Measurements from ENCODE around the gene DCAF4. TPM values are rescaled to one million over a fixed set of nuclear protein-coding genes. Genes with fewer than 3 reads are reported as not detected.

The DCAF4 gene
- total and polyA plus RNA-seq, 2 donors from 2014 or later: 11.0 to 23.1 TPM

- peak overlapping the region; percentile 10 to 64 (median 52) for H3K9ac ChIP-seq (ENCODE audit: low read length in 3 of 3)
- FAIRE-seq: no peak
- peak overlapping the region; percentile 80 to 85 (median 81) for H3K4me3 ChIP-seq (ENCODE audit: low read length in 3 of 3)
- no peaks in the 10 kb centered on the region for H3K27me3 ChIP-seq (ENCODE audit: control insufficient read depth, insufficient read depth, low read length)
- no peaks in the 10 kb centered on the region for H3K9me3 ChIP-seq (ENCODE audit: control insufficient read depth in 2 of 3, insufficient read depth in 1 of 3, low read length in 3 of 3)
- intact Hi-C loops (cut with DNase I): no loop called here
- TF ChIP-seq CTCF (IDR thresholded peaks at IDR 0.05; ENCODE audit: borderline replicate concordance, extremely low read depth, insufficient read depth): no peak
- H3K4me1 ChIP-seq (ENCODE audit: control insufficient read depth in 2 of 3, insufficient read depth in 2 of 3, low read depth in 1 of 3, low read length in 3 of 3): peaks cover 0 to 11% (median 0%) of the 10 kb centered on the region in 3 donors
- DNase-seq: no peak
- peak overlapping the region; percentile 49 to 64 for H3K27ac ChIP-seq (ENCODE audit: low read depth in 2 of 2, low read length in 2 of 2)
- no peaks in the 10 kb centered on the region for H3K36me3 ChIP-seq (ENCODE audit: control insufficient read depth in 2 of 3, insufficient read depth in 3 of 3, low read length in 3 of 3)
Measured at GRCh38 chr14:72894323-72894622, 32.0 kb upstream of the DCAF4 start.

GRCh38 chr14:72894623-72895378 lies 31.5 kb upstream of the DCAF4 start:
- Histone ChIP-seq H3K9me3 (ENCODE audit: control insufficient read depth in 2 of 3, insufficient read depth in 1 of 3, low read length in 3 of 3) (no peaks in the 10 kb centered on the region), H3K27me3 (ENCODE audit: control insufficient read depth, insufficient read depth, low read length) (no peaks in the 10 kb centered on the region), H3K4me3 (ENCODE audit: low read length in 3 of 3) (peak overlapping the region; percentile 80 to 85 (median 81)), H3K4me1 (ENCODE audit: control insufficient read depth in 2 of 3, insufficient read depth in 2 of 3, low read depth in 1 of 3, low read length in 3 of 3) (peaks cover 0 to 11% (median 0%) of the 10 kb centered on the region in 3 donors), H3K36me3 (ENCODE audit: control insufficient read depth in 2 of 3, insufficient read depth in 3 of 3, low read length in 3 of 3) (no peaks in the 10 kb centered on the region), H3K27ac (ENCODE audit: low read depth in 2 of 2, low read length in 2 of 2) (peak overlapping the region; percentile 49 to 64), H3K9ac (ENCODE audit: low read length in 3 of 3) (peak overlapping the region; percentile 10 to 64 (median 52))
- FAIRE-seq: no peak
- TF ChIP-seq CTCF (IDR thresholded peaks at IDR 0.05; ENCODE audit: borderline replicate concordance, extremely low read depth, insufficient read depth): no peak
- intact Hi-C loops (cut with DNase I): no loop called here
- DNase-seq: peak in 4 of 5 donors; percentile 50 to 74 (median 56)

GRCh38 chr14:72898448-72898847 lies 27.8 kb upstream of the DCAF4 start:
- no peak overlapping the region for H3K9ac ChIP-seq (ENCODE audit: low read length in 3 of 3)
- no peaks in the 10 kb centered on the region for H3K9me3 ChIP-seq (ENCODE audit: control insufficient read depth in 2 of 3, insufficient read depth in 1 of 3, low read length in 3 of 3)
- H3K4me1 ChIP-seq (ENCODE audit: control insufficient read depth in 2 of 3, insufficient read depth in 2 of 3, low read depth in 1 of 3, low read length in 3 of 3): peaks cover 0 to 4% (median 0%) of the 10 kb centered on the region in 3 donors
- intact Hi-C loops (cut with DNase I): no loop called here
- no peaks in the 10 kb centered on the region for H3K36me3 ChIP-seq (ENCODE audit: control insufficient read depth in 2 of 3, insufficient read depth in 3 of 3, low read length in 3 of 3)
- no peak for TF ChIP-seq CTCF (IDR thresholded peaks at IDR 0.05; ENCODE audit: borderline replicate concordance, extremely low read depth, insufficient read depth)
- H3K27me3 ChIP-seq (ENCODE audit: control insufficient read depth, insufficient read depth, low read length): no peaks in the 10 kb centered on the region
- FAIRE-seq: no peak
- H3K4me3 ChIP-seq (ENCODE audit: low read length in 3 of 3): no peak overlapping the region
- H3K27ac ChIP-seq (ENCODE audit: low read depth in 2 of 2, low read length in 2 of 2): no peak overlapping the region
- no peak for DNase-seq
